Liver (tissue), 9 donors: Measurements from ENCODE around the gene ASPSCR1. TPM values are rescaled to one million over a fixed set of nuclear protein-coding genes. Genes with fewer than 3 reads are reported as not detected.

Experiments
- DNase-seq: peaks from one replicate; pipeline ENCODE4 v3.0.0-alpha.2; 2017; ENCODE audit warnings: low spot score
- H3K27ac ChIP-seq, 2 donors: one replicate each; pipeline ENCODE4 v1.7.0; 2013; ENCODE audit warnings: inconsistent platforms in 2 of 2, low read length in 2 of 2, control low read depth in 1 of 2, low read depth in 1 of 2, mild to moderate bottlenecking in 1 of 2
- H3K27me3 ChIP-seq, 4 donors: one replicate each; pipeline versions ENCODE4 v1.6.1 to v1.7.0; 2013; ENCODE audit warnings: low read length in 3 of 4, inconsistent platforms in 1 of 4, mild to moderate bottlenecking in 1 of 4, moderate library complexity in 1 of 4; ENCODE audit not compliant: control insufficient read depth in 4 of 4, insufficient read depth in 4 of 4
- H3K36me3 ChIP-seq, 4 donors: one replicate each; pipeline versions ENCODE4 v1.6.1 to v1.7.0; 2013; ENCODE audit warnings: low read length in 3 of 4, mild to moderate bottlenecking in 3 of 4, low read depth in 1 of 4, moderate library complexity in 1 of 4; ENCODE audit not compliant: control insufficient read depth in 4 of 4, insufficient read depth in 3 of 4
- H3K4me1 ChIP-seq, 4 donors: one replicate each; pipeline versions ENCODE4 v1.6.1 to v1.7.0; 2013; ENCODE audit warnings: low read length in 3 of 4, mild to moderate bottlenecking in 3 of 4, moderate library complexity in 1 of 4; ENCODE audit not compliant: control insufficient read depth in 4 of 4, insufficient read depth in 4 of 4
- H3K4me3 ChIP-seq, 3 donors: one replicate each; pipeline versions ENCODE4 v1.6.1 to v1.7.0; 2013; ENCODE audit warnings: low read length in 3 of 3, control low read depth in 1 of 3, low read depth in 1 of 3, mild to moderate bottlenecking in 1 of 3
- H3K9ac ChIP-seq, 2 donors: one replicate each; pipeline ENCODE4 v1.7.0; 2013; ENCODE audit warnings: low read length in 2 of 2, mild to moderate bottlenecking in 2 of 2, moderate library complexity in 2 of 2, control low read depth in 1 of 2, low read depth in 1 of 2
- H3K9me3 ChIP-seq, 4 donors: one replicate each; pipeline versions ENCODE4 v1.6.1 to v1.7.0; 2013; ENCODE audit warnings: low read length in 3 of 4; ENCODE audit not compliant: control insufficient read depth in 4 of 4
- EGR1 ChIP-seq, 2 donors: IDR thresholded peaks; 2 replicates each; pipeline ENCODE4 v1.6.1; 2016 to 2018; ENCODE audit warnings: antibody characterized with exemption in 2 of 2, low read depth in 2 of 2
- FOXA1 ChIP-seq: IDR thresholded peaks from 2 replicates; pipeline ENCODE4 v1.6.1; 2016; ENCODE audit warnings: antibody characterized with exemption
- FOXA2 ChIP-seq: IDR thresholded peaks from 2 replicates; pipeline ENCODE4 v1.6.1; 2016; ENCODE audit warnings: antibody characterized with exemption
- GABPA ChIP-seq, 2 donors: IDR thresholded peaks in 1 of 2; conservative IDR thresholded peaks in 1 of 2; 2 replicates each; pipeline ENCODE4 v1.6.1; 2016; ENCODE audit warnings: antibody characterized with exemption in 2 of 2, mild to moderate bottlenecking in 1 of 2, moderate library complexity in 1 of 2
- HNF4A ChIP-seq, 2 donors: conservative IDR thresholded peaks; 2 replicates each; pipeline ENCODE4 v1.6.1; 2016; ENCODE audit warnings: antibody characterized with exemption in 2 of 2, mild to moderate bottlenecking in 2 of 2
- HNF4G ChIP-seq: IDR thresholded peaks from 2 replicates; pipeline ENCODE4 v1.6.1; 2016; ENCODE audit warnings: antibody characterized with exemption
- JUND ChIP-seq, 2 donors: IDR thresholded peaks; 2 replicates each; pipeline ENCODE4 v1.6.1; 2016; ENCODE audit warnings: antibody characterized with exemption in 2 of 2
- NR2F2 ChIP-seq: IDR thresholded peaks from 2 replicates; pipeline ENCODE4 v1.6.1; 2016; ENCODE audit warnings: antibody characterized with exemption
- RAD21 ChIP-seq, 2 donors: IDR thresholded peaks; 2 replicates each; pipeline ENCODE4 v1.6.1; 2016; ENCODE audit warnings: antibody characterized with exemption in 2 of 2, mild to moderate bottlenecking in 2 of 2
- RXRA ChIP-seq, 2 donors: IDR thresholded peaks; 2 replicates each; pipeline ENCODE4 v1.6.1; 2017 to 2018; ENCODE audit warnings: antibody characterized with exemption in 2 of 2, mild to moderate bottlenecking in 1 of 2
- SP1 ChIP-seq: IDR thresholded peaks from 2 replicates; pipeline ENCODE4 v1.6.1; 2018; ENCODE audit warnings: antibody characterized with exemption, mild to moderate bottlenecking
- TAF1 ChIP-seq: conservative IDR thresholded peaks from 2 replicates; pipeline ENCODE4 v1.6.1; 2016; ENCODE audit warnings: antibody characterized with exemption, mild to moderate bottlenecking
- YY1 ChIP-seq: IDR thresholded peaks from 2 replicates; pipeline ENCODE4 v1.6.1; 2016; ENCODE audit warnings: antibody characterized with exemption, mild to moderate bottlenecking
- WGBS: extraction: QIAGEN DNeasy Blood & Tissue Kit; methylation state at CpG from one replicate; pipeline ENCODE4 v1.1.7; 2013; 5-methylcytosine and 5-hydroxymethylcytosine counted together
- polyA plus RNA-seq, 2 donors: library from polyadenylated mRNA; stranded (reverse) in 1 of 2; unstranded in 1 of 2; fragments of 200-250 nt in 1 of 2; fragments of >200 nt in 1 of 2; fragmentation: Nextera tagmentation in 1 of 2; extraction: Ambion mirVana in 1 of 2; gene quantifications; one replicate each; pipeline versions ENCODE4 v1.2.1 to v1.2.3, GENCODE V29; 2013 to 2015
- total RNA-seq, 2 donors: library from RNA; depleted of rRNA; stranded (reverse); fragments of >200 nt; gene quantifications; one replicate each; pipeline ENCODE4 v1.2.3, GENCODE V29; 2014
- TF ChIP-seq, protein P1 (sequence below): IDR thresholded peaks from 2 replicates; pipeline ENCODE4 v1.6.1; 2016; ENCODE audit warnings: antibody characterized with exemption, mild to moderate bottlenecking
- TF ChIP-seq, protein P2 (sequence below): IDR thresholded peaks from 2 replicates; pipeline ENCODE4 v1.6.1; 2016; ENCODE audit warnings: antibody characterized with exemption
- TF ChIP-seq, protein P3 (sequence below): IDR thresholded peaks from 2 replicates; pipeline ENCODE4 v1.6.1; 2016; ENCODE audit warnings: antibody characterized with exemption
- TF ChIP-seq, protein P4 (sequence below): fragments of 150-350 bp; IDR thresholded peaks from 2 replicates; pipeline ENCODE4 v1.5.1; 2017; ENCODE audit warnings: improper control_type of control experiment, low read depth, low read length; ENCODE audit not compliant: missing input control
- TF ChIP-seq, protein P5 (sequence below): IDR thresholded peaks from 2 replicates; pipeline ENCODE4 v1.6.1; 2016; ENCODE audit warnings: antibody characterized with exemption
- donor health status: healthy.
- donor health status: healthy.
- donor health status: healthy.
- donor health status: healthy.
- donor health status: healthy.

Gene ASPSCR1
- total and polyA plus RNA-seq, 4 donors: 17.8 to 26.2 (median 20.4) TPM

DNA sequence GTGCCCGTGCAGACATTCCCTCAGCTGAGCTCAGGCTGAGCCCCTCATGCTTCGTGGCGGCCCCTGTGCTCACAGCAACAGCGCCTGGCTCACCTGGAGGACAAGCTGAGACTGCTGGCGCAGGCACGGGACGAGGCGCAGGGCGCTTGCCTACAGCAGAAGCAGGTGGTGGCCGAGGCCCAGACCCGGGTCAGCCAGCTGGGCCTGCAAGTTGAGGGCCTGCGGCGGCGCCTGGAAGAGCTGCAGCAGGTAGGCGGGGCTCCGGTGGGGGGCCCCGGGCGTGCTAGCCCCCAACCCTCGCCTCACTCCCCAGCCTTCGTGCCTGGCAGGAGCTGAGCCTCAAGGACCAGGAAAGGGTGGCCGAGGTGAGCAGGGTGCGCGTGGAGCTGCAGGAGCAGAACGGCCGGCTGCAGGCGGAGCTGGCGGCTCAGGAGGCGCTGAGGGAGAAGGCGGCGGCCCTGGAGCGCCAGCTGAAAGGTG lies 52.6 kb downstream of the ASPSCR1 start:
- H3K9me3 ChIP-seq: no peaks in the 10 kb centered on the region
- H3K9ac ChIP-seq: no peak overlapping the region
- DNase-seq: no peak
- H3K4me3 ChIP-seq: no peak overlapping the region
- TF ChIP-seq RAD21 (IDR thresholded peaks at IDR 0.05): no peak
- TF ChIP-seq, protein P1, sequence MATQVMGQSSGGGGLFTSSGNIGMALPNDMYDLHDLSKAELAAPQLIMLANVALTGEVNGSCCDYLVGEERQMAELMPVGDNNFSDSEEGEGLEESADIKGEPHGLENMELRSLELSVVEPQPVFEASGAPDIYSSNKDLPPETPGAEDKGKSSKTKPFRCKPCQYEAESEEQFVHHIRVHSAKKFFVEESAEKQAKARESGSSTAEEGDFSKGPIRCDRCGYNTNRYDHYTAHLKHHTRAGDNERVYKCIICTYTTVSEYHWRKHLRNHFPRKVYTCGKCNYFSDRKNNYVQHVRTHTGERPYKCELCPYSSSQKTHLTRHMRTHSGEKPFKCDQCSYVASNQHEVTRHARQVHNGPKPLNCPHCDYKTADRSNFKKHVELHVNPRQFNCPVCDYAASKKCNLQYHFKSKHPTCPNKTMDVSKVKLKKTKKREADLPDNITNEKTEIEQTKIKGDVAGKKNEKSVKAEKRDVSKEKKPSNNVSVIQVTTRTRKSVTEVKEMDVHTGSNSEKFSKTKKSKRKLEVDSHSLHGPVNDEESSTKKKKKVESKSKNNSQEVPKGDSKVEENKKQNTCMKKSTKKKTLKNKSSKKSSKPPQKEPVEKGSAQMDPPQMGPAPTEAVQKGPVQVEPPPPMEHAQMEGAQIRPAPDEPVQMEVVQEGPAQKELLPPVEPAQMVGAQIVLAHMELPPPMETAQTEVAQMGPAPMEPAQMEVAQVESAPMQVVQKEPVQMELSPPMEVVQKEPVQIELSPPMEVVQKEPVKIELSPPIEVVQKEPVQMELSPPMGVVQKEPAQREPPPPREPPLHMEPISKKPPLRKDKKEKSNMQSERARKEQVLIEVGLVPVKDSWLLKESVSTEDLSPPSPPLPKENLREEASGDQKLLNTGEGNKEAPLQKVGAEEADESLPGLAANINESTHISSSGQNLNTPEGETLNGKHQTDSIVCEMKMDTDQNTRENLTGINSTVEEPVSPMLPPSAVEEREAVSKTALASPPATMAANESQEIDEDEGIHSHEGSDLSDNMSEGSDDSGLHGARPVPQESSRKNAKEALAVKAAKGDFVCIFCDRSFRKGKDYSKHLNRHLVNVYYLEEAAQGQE: no peak
- TF ChIP-seq, protein P2, sequence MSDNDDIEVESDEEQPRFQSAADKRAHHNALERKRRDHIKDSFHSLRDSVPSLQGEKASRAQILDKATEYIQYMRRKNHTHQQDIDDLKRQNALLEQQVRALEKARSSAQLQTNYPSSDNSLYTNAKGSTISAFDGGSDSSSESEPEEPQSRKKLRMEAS: no peak
- TF ChIP-seq, protein P3, sequence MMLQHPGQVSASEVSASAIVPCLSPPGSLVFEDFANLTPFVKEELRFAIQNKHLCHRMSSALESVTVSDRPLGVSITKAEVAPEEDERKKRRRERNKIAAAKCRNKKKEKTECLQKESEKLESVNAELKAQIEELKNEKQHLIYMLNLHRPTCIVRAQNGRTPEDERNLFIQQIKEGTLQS: no peak
- no peak for TF ChIP-seq NR2F2
- TF ChIP-seq GABPA (IDR thresholded peaks at IDR 0.05 in 1 of 2, conservative IDR thresholded peaks at IDR 0.05 in 1 of 2): no peak
- TF ChIP-seq, protein P4, sequence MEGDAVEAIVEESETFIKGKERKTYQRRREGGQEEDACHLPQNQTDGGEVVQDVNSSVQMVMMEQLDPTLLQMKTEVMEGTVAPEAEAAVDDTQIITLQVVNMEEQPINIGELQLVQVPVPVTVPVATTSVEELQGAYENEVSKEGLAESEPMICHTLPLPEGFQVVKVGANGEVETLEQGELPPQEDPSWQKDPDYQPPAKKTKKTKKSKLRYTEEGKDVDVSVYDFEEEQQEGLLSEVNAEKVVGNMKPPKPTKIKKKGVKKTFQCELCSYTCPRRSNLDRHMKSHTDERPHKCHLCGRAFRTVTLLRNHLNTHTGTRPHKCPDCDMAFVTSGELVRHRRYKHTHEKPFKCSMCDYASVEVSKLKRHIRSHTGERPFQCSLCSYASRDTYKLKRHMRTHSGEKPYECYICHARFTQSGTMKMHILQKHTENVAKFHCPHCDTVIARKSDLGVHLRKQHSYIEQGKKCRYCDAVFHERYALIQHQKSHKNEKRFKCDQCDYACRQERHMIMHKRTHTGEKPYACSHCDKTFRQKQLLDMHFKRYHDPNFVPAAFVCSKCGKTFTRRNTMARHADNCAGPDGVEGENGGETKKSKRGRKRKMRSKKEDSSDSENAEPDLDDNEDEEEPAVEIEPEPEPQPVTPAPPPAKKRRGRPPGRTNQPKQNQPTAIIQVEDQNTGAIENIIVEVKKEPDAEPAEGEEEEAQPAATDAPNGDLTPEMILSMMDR: no peak
- TF ChIP-seq TAF1: no peak
- TF ChIP-seq EGR1 (IDR thresholded peaks at IDR 0.05; ENCODE audit: low read depth in 2 of 2): no peak
- no peak for TF ChIP-seq FOXA1
- TF ChIP-seq SP1: no peak
- no peak for TF ChIP-seq JUND (IDR thresholded peaks at IDR 0.05)
- TF ChIP-seq, protein P5, sequence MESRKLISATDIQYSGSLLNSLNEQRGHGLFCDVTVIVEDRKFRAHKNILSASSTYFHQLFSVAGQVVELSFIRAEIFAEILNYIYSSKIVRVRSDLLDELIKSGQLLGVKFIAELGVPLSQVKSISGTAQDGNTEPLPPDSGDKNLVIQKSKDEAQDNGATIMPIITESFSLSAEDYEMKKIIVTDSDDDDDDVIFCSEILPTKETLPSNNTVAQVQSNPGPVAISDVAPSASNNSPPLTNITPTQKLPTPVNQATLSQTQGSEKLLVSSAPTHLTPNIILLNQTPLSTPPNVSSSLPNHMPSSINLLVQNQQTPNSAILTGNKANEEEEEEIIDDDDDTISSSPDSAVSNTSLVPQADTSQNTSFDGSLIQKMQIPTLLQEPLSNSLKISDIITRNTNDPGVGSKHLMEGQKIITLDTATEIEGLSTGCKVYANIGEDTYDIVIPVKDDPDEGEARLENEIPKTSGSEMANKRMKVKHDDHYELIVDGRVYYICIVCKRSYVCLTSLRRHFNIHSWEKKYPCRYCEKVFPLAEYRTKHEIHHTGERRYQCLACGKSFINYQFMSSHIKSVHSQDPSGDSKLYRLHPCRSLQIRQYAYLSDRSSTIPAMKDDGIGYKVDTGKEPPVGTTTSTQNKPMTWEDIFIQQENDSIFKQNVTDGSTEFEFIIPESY: no peak
- no peak for TF ChIP-seq FOXA2
- TF ChIP-seq HNF4A (conservative IDR thresholded peaks at IDR 0.05): no peak
- TF ChIP-seq HNF4G: no peak
- TF ChIP-seq YY1: no peak
- no peak for TF ChIP-seq RXRA (IDR thresholded peaks at IDR 0.05)
- H3K36me3 ChIP-seq: peaks cover 0 to 1% (median 0%) of the 10 kb centered on the region in 4 donors
- no peaks in the 10 kb centered on the region for H3K27me3 ChIP-seq
- 55% methylated on average over 31 of the region's 31 CpGs for WGBS
- H3K27ac ChIP-seq: no peak overlapping the region
- H3K4me1 ChIP-seq: peaks cover 12 to 55% (median 34%) of the 10 kb centered on the region in 4 donors
